Measurements from ENCODE around the gene CHI3L1. TPM values are rescaled to one million over a fixed set of nuclear protein-coding genes. Genes with fewer than 3 reads are reported as not detected.

CHI3L1 gene
- total RNA-seq, 2 experiments from 2014 or later = not detected

DNA sequence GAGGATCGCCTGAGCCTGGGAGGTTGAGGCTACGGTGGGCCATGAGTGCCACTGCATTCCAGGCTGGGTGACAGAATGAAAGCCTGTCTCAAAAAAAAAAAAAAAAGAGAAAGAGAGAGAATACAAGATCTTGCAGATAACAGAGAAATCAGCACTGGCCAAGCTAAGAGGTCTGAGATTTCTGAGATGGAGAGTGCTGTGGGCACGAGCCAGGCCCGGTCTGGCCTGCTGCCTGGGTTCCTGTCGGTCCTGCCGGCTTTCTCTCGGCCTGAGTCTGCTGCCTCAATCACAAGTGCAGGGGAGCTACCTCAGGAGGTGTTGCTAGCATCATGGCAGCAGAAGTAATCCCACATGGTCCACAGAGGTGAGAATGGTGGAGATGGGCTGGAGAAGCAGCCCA is 40.0 kb downstream of the CHI3L1 start:
- H3K36me3 Mint-ChIP-seq (ENCODE audit: low read depth) = no peaks in the 10 kb centered on the region
- H3K4me1 Mint-ChIP-seq = no peaks in the 10 kb centered on the region
- DNase-seq = no peak
- H3K27me3 Mint-ChIP-seq = peaks cover 9% of the 10 kb centered on the region
- ChIA-PET CTCF (interaction anchor here (1.1 to 3.3 kb wide), 2 partner anchors 11 to 26 kb away, joined by 3 to 16 read pairs; no protein-coding TSS in a partner anchor), POLR2A (no interaction called here)
- no peak overlapping the region for H3K4me3 Mint-ChIP-seq
- H3K27ac Mint-ChIP-seq = no peak overlapping the region
- H3K9me3 Mint-ChIP-seq = no peaks in the 10 kb centered on the region

DNA sequence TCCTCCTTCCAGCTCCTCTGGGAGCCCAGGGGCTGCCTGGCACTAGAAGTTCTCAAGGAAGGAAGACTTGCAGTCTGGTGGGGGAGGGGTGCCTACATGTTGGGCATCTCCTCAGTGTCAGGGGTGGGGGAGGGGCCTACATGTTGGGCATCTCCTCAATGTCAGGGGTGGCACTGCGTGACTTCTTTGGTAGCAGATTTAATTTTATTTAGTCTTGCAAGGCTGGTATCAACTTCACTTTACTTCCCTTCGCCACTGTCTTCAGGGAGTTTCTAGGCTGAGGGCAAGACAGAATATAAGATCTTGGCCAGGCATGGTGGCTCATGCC is 40.5 kb downstream of the CHI3L1 start:
- H3K36me3 Mint-ChIP-seq (ENCODE audit: low read depth) = no peaks in the 10 kb centered on the region
- peaks cover 9% of the 10 kb centered on the region for H3K27me3 Mint-ChIP-seq
- no peak overlapping the region for H3K4me3 Mint-ChIP-seq
- no peak for DNase-seq
- ChIA-PET CTCF (no interaction called here), POLR2A (no interaction called here)
- H3K9me3 Mint-ChIP-seq = no peaks in the 10 kb centered on the region
- H3K27ac Mint-ChIP-seq = no peak overlapping the region
- no peaks in the 10 kb centered on the region for H3K4me1 Mint-ChIP-seq

DNA sequence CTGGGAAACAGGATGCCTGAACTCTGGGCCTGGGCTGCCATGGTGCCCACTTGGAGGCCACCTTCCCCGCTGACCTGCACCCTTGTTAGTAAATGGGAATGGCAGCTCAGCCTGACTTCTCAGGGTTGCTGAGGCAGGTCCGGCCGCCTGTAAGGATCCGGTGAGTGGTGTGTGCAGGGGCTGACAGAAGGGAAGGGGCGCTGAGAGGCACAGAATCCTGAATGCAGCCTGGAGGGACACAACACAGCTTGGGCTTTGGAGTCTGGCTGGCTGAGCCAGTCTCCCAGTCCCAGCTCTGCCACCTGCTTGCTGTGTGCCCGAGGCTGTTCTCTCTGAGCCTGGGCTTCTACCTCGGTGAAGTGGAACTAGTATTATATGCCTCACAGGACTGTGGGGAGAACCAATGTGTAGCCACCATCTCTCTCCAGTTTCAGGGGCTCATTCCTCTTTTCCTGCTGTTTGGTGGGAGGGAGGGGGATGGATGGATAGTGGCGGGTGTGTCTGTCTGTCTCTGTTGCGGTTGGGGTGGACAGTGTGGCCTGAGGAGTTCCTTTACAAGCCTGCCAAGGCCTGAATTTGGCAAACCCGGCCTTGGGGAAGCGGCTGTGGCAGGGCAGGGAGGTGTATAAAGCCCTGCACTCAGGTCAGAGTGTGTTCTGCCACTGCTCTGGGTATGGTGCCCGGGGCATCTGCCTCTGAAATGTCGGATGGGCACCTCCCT is 41.0 kb downstream of the CHI3L1 start:
- peaks cover 9% of the 10 kb centered on the region for H3K27me3 Mint-ChIP-seq
- H3K36me3 Mint-ChIP-seq (ENCODE audit: low read depth) = no peaks in the 10 kb centered on the region
- POLR2A ChIA-PET = no interaction called here
- H3K4me1 Mint-ChIP-seq = no peaks in the 10 kb centered on the region
- H3K9me3 Mint-ChIP-seq = no peaks in the 10 kb centered on the region
- CTCF ChIA-PET = no interaction called here
- H3K4me3 Mint-ChIP-seq = no peak overlapping the region
- no peak for DNase-seq
- no peak overlapping the region for H3K27ac Mint-ChIP-seq

DNA sequence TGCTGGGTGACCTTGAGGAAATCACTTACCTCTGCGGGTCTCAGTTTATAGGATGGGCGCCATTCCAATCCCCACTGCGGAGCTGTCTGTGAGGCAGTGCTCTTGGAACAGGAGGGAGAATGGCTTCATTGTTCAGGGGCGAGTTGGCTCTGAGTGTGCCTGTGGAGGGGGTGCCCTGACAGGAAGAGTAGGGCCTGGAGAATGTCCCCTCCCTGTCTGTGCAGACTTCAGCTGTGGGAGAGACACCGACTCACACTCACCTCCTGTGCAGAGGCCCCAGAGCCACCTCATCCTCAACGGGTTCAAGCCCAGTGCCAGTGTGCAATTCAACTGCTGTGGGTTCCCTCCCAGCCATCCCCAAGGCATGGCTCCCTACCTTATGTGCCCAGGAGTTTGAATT is 41.8 kb downstream of the CHI3L1 start:
- H3K9me3 Mint-ChIP-seq = no peaks in the 10 kb centered on the region
- POLR2A ChIA-PET = no interaction called here
- H3K36me3 Mint-ChIP-seq (ENCODE audit: low read depth) = no peaks in the 10 kb centered on the region
- H3K4me3 Mint-ChIP-seq = no peak overlapping the region
- CTCF ChIA-PET = no interaction called here
- no peaks in the 10 kb centered on the region for H3K4me1 Mint-ChIP-seq
- no peak for DNase-seq
- H3K27ac Mint-ChIP-seq = no peak overlapping the region
- H3K27me3 Mint-ChIP-seq = peaks cover 7% of the 10 kb centered on the region

DNA sequence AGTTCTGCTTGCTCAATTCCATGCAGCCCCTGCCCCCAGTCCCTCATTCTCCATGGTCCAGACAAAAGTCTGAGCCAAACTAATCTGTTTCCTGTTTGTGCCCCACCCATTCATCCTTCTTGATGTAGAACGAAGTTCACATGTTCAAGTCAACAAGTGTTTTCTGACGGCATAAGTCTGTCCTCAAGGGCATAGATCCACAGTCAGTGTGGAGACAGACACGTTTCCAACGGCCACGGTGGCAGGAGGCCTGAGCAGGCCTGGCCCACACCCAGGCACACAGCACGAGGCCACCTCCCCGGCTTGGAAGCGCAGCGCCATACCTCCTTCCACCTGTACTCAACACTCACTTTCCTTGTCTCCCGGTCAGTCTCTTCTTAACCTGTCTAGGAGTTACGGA is 42.9 kb downstream of the CHI3L1 start:
- Mint-ChIP-seq H3K9me3 (no peaks in the 10 kb centered on the region), H3K27me3 (peaks cover 4% of the 10 kb centered on the region), H3K4me1 (no peaks in the 10 kb centered on the region), H3K36me3 (ENCODE audit: low read depth) (no peaks in the 10 kb centered on the region), H3K4me3 (no peak overlapping the region), H3K27ac (no peak overlapping the region)
- no peak for DNase-seq
- ChIA-PET CTCF (no interaction called here), POLR2A (no interaction called here)

DNA sequence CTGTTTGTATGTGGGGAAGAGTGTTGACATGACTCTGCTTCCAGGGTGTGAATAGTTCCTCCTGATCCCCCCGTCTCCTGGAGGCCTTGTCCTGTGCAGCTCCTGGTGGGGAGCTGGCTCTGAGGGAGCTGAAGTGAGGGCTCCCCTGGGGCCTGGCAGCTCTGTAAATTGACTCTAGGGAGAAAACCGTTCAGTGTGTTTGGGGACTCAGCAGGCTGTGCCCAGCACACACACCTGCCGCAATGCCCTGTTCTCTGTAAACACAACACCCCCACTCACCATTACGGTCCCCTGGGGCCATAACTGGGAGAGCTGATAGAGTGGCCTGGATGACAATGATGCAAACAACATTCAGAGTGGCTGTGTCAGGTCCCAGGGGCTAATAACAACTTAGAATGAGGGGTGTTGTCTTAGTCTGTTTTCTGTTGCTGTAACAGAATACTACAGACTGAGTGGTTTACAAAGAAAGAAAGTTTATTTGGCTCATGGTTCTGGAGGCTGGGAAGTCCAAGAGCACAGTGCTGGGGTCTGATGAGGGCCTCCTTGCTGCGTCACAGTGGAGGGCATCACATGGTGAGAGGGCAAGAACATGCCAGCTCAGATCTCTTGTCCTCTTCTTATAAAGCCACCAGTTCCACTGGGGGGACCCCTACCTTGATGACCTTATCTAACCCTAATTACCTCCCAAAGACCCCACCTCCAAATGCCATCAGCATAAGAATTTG is 43.7 kb downstream of the CHI3L1 start:
- Mint-ChIP-seq H3K4me3 (no peak overlapping the region), H3K27ac (no peak overlapping the region), H3K4me1 (no peaks in the 10 kb centered on the region), H3K9me3 (no peaks in the 10 kb centered on the region), H3K27me3 (peaks cover 4% of the 10 kb centered on the region), H3K36me3 (ENCODE audit: low read depth) (no peaks in the 10 kb centered on the region)
- POLR2A ChIA-PET = no interaction called here
- DNase-seq = no peak
- CTCF ChIA-PET = interaction anchor here (0.6 kb wide), 1 partner anchor 1795 kb away, joined by 3 read pairs; no protein-coding TSS in a partner anchor

DNA sequence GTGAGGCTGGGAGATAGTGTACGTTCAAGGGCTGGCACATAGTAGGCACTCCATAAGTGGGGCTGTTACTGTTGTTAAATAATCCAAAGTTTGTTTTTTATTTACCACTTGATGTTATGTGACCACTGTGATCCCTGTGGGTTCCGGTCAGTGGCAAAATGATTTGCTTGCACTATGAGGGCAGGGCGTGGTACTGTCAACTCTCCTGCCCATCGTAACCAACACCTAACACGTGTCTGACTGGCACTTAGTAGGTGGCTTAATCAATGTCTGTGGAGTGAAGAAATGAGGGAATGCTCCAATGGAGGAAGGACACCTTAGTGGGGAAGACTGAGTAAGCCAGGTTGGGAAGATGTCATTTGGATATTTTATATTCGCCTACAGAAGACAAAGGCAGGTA is 44.4 kb downstream of the CHI3L1 start:
- Mint-ChIP-seq H3K36me3 (ENCODE audit: low read depth) (no peaks in the 10 kb centered on the region), H3K9me3 (no peaks in the 10 kb centered on the region), H3K27me3 (peaks cover 7% of the 10 kb centered on the region), H3K4me3 (no peak overlapping the region), H3K4me1 (no peaks in the 10 kb centered on the region), H3K27ac (no peak overlapping the region)
- no peak for DNase-seq
- ChIA-PET POLR2A (no interaction called here), CTCF (no interaction called here)

DNA sequence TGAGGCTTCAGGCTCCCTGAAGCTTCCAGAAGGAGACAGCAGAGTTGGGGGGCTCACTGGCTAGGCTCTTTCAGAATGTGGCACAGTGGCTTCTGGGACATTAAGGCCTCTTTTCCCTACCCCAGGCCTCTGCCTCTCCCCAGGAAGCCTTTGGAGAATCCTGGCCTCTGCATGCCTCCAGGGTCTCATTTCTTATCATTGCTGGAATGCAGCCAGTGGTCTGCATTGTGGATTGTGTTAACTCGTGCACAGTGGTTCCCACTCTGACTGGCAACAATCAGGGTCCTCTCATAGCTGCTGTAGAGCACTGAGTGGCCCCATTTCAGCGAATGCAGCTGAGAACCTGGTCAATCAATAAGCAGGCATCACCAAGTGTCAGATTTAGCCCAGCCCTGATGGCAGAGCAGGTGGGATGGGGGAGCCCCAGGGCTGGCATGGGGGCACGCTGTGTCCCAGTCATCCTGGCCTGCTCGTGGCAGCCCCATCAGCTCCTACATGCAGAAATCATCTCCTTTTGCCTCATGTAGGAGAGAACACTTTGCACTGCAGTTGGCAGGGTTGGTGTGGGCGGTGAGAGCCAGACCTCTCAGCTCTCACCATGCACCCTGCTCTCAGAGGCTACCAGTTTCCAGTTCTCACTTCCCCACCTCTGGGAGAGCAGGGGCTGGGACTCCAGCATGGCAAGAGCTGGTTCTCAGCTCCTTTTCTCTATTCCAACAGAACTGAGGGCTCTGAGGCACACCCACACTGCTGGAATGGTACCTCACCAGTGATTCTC is 45.6 kb downstream of the CHI3L1 start:
- ChIA-PET CTCF (no interaction called here), POLR2A (no interaction called here)
- no peak for DNase-seq
- Mint-ChIP-seq H3K27ac (no peak overlapping the region), H3K27me3 (peaks cover 11% of the 10 kb centered on the region), H3K4me1 (peaks cover 7% of the 10 kb centered on the region), H3K4me3 (no peak overlapping the region), H3K36me3 (ENCODE audit: low read depth) (no peaks in the 10 kb centered on the region), H3K9me3 (no peaks in the 10 kb centered on the region)

DNA sequence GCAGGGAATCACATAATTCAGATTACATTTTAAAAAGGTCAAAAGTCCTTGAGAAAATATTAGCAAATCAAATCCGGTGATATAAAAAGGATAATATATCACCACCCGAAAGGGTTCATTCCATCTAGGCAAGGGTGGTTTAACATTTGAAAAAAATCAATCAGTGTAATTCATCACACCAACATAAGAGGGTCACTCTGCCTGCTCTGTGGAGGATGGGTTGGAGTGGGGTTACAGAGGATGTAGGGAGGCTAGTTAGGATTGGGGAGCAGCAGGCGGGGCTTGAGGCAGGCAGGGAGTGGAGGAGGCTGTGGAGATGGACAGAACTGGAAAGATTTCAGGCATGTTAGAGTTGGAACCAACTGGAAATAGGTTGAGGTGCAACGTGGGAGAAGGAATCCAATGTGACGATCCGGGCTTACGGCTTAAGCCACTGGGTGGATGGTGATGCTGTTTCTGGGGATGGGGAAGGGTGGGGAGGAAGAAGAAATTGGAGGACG is 46.5 kb downstream of the CHI3L1 start:
- Mint-ChIP-seq H3K4me1 (peaks cover 11% of the 10 kb centered on the region), H3K36me3 (ENCODE audit: low read depth) (no peaks in the 10 kb centered on the region), H3K9me3 (no peaks in the 10 kb centered on the region), H3K4me3 (no peak overlapping the region), H3K27ac (no peak overlapping the region), H3K27me3 (peaks cover 13% of the 10 kb centered on the region)
- POLR2A ChIA-PET = no interaction called here
- no peak for DNase-seq
- CTCF ChIA-PET = no interaction called here

DNA sequence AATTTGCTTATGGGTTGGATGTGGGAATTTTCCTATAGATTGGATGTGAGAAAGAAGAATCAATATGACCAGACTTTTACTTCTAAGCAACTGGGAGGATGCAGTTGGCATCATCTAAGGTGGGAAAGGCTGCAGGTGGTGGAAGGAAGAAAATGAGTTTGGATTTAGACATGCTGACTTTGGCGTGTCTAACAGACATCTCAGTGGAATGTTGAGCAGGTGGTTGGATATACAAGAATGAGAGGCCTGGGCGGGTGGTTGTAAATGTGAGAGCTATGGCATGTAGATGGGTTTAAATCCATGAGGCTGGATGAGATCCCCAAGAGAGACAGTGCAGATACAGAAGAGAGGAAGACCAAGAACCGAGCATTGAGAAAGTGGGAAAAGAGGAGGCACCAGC is 48.4 kb downstream of the CHI3L1 start:
- no peak overlapping the region for H3K27ac Mint-ChIP-seq
- DNase-seq = no peak
- H3K27me3 Mint-ChIP-seq = peaks cover 17% of the 10 kb centered on the region
- no peak overlapping the region for H3K4me3 Mint-ChIP-seq
- ChIA-PET POLR2A (no interaction called here), CTCF (interaction anchor here (0.9 kb wide), 1 partner anchor 99 kb away, joined by 3 read pairs; no protein-coding TSS in a partner anchor)
- H3K36me3 Mint-ChIP-seq (ENCODE audit: low read depth) = no peaks in the 10 kb centered on the region
- H3K9me3 Mint-ChIP-seq = no peaks in the 10 kb centered on the region
- H3K4me1 Mint-ChIP-seq = peaks cover 11% of the 10 kb centered on the region

DNA sequence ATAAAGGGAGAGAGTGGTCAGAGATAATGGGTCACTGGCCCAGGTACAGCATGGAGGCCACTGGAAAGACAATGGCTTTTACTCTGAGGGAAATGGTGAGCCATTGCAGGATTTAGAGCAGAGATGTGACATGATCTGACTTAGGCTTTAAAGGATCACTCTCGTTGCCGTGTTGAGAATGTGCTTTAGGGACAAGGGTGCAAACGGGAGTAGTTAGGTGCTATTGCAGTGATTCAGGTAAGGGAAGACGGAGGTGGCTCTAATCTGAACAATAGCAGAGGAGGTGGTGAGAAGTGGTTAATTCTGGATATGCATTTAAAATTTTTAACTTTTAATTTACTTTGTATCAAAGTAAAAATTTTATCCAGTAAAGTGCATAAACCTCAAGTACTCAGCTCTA is 49.2 kb downstream of the CHI3L1 start:
- CTCF ChIA-PET = interaction anchor here (0.9 kb wide), 1 partner anchor 98 kb away, joined by 3 read pairs; no protein-coding TSS in a partner anchor
- Mint-ChIP-seq H3K4me1 (peaks cover 11% of the 10 kb centered on the region), H3K27me3 (peaks cover 13% of the 10 kb centered on the region), H3K4me3 (no peak overlapping the region), H3K27ac (no peak overlapping the region), H3K36me3 (ENCODE audit: low read depth) (no peaks in the 10 kb centered on the region), H3K9me3 (no peaks in the 10 kb centered on the region)
- POLR2A ChIA-PET = no interaction called here
- no peak for DNase-seq

DNA sequence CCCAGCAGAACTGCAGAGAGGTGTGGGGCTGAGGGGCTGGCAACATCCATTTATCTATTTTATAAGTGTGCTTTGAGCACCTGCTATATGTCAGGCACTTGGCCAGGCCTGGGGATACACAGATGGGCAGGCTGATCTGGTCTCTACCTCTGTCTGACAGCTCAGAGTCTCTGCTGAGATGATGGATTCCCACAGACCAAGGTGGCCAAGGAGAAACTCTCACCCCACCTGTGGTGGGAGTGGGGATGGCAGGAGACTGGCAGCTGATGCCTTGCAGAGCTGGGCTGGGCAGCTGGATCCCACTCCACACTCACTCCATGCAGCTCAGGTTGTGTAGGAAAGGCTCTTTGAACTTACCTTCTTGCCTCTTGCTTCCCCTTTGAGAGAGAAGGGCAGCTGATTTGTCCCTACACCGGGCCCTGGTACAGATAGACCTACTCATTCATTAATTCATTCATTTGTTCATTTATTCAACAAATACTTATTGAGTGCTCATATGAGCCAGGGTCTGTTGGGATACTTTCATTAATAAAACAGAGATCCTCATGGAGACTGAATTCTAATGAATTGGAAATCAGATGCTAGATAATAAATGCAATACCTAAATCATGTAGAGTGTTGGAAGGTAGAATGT is 50.0 kb downstream of the CHI3L1 start:
- H3K4me1 Mint-ChIP-seq = peaks cover 11% of the 10 kb centered on the region
- no peak overlapping the region for H3K27ac Mint-ChIP-seq
- H3K36me3 Mint-ChIP-seq (ENCODE audit: low read depth) = no peaks in the 10 kb centered on the region
- CTCF ChIA-PET = interaction anchor here (1.0 to 1.1 kb wide), 2 partner anchors 10 to 97 kb away, joined by 3 to 4 read pairs; no protein-coding TSS in a partner anchor
- POLR2A ChIA-PET = no interaction called here
- H3K9me3 Mint-ChIP-seq = no peaks in the 10 kb centered on the region
- H3K4me3 Mint-ChIP-seq = no peak overlapping the region
- H3K27me3 Mint-ChIP-seq = peaks cover 13% of the 10 kb centered on the region
- no peak for DNase-seq

Measured in activated CD4-positive, alpha-beta memory T cell treated with anti-CD3 and anti-CD28 coated beads, Interleukin-2, amount 10 ng/mL, durations not matched to agents 7 days and 5 days (primary cell).